Measurements from ENCODE around the gene KRT74.

The KRT74 gene

DNA sequence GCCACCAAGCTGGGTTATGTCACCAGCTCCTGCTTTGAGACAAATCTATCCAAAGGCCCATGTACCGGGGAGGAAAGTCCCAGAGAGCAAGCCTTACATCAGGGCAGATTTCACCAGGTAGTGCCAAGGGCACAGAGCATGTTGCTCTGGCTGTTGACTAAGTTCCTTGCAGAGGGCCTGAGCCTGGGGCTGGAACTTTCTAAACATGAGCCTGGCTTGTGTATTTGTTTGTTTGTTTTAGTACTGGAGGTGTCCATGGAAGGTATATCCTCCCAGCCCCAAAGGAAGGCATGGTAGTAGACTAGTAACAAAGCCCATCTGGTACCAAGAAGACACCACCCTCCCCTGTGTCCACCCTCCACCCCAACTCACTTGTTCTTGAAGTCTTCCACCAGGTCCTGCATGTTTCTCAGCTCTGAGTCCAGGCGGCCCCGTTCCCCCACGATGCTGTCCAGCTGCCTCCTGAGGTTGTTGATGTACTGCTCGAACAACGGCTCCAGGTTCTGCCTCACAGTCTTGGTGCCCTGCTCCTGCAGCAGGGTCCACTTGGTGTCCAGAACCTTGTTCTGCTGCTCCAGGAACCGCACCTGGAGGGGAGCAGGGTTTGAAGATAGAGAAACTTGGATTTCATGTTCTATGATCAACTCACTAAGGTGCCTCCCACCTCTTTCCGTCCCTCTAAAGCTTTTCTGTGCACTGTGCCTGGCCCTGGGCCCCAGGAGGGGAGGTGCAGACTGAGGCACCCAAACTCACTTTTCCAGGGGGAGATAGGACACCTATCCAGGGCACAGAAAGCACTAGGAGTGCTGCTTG, 54.9 kb downstream of the KRT74 start:
- DNase-seq = no peak

DNA sequence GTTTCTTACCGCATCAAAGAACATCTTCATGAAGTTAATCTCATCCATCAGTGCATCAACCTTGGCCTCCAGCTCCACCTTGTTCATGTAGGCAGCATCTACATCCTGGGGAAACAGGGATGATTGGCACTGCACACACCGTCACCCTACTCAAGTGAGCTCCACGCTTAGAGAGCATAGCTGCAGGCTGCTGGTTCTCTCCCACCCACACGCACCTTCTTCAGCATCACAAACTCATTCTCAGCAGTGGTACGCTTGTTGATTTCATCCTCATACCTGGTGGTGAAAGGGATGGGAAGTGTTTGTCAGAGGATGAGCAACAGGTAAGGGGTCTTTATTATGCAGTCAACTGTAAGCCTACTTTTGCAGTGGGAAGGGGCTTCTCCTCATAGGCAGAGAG, 55.8 kb downstream of the KRT74 start:
- DNase-seq = no peak

DNA sequence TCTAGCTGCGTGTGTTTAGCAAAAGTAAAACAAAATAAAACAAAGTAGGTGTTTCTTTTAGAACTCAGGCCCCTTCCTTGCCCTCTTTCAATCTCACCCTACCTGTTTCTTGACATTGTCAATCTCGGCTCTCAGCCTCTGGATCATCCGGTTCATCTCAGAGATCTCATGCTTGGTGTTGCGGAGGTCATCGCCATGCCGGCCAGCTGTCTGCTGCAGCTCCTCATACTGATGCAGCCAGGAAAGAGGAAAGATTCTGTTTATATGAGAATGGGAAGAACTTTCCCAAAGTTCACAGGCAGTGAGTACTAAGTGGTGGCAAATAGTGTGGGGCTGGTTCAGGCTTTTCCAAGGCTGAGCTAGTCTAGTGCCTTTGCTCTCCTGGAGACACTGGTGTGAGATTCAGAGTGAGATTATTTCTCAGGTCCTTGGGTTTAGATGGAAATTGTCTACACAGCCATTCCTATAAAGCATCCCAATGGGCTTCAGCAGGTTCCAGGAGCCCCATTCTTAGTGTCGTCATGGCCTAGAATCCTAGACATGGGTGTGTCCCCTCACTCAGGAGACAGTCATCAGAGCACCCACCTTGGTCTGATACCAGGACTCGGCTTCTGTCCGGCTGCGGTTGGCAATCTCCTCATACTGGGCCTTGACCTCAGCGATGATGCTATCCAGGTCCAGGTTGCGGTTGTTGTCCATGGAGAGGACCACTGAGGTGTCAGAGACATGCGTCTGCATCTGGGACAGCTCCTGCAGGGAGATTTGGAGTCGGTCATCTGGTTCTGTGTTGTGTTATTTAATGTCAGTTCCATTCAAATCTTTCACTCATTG, 56.4 kb downstream of the KRT74 start:
- DNase-seq = no peak

DNA sequence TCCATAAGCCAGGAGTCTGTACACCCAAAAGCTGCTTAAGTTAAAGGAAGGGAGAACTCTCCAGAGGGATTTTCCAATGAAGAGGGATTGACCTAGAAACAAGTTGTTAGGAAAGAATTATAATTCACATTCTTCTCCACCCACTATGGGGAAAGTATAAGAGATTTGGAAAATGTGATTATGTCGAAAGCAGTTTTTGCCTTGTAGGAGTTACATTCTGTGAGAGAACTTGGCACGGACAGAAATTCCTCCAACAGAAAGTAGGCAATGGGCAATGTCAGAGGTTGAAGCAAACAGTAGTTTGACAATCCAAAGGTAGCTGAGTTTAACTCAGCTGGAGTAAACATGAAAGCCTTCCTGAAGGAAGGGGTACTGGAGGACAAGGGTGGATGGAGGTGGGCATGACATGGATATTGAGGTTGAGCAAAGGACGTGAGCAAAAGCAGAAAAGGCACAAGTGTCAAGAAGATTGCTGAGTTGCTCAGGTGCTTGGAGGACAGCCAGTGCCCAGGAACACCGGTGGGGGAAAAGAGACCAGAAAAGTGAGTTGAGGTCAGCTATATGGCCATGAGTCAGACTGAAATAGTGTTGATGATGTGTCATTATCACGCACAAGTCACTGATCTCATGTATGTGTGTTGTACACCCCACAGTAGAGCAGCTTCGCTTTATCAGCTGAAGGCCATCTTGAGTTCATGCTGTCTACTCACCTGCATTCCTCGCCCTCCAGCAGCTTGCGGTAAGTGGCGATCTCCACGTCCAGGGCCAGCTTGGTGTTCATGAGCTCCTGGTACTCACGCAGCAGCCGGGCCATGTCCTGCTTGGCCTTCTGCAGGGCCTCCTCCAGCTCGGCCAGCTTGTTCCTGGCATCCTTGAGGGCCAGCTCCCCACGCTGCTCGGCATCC, 57.5 kb downstream of the KRT74 start:
- DNase-seq = no peak
